22Rv1 (cell line): ENCODE results near the gene ZNF398.

Source experiments
- H3K27ac ChIP-seq: fragments of 450-650 bp; 2 replicates; pipeline ENCODE4 v1.5.1; 2017
- CTCF ChIP-seq: fragments of 450-650 bp; IDR thresholded peaks from 2 replicates; pipeline ENCODE4 v1.5.1; 2017; ENCODE audit warnings: mild to moderate bottlenecking
- ZFX ChIP-seq: fragments of 450-650 bp; IDR thresholded peaks from 2 replicates; pipeline ENCODE4 v1.6.1; 2017; ENCODE audit warnings: antibody characterized with exemption, borderline replicate concordance

ZNF398 gene

GRCh38 chr7:149229526-149229925 lies 82.3 kb downstream of the ZNF398 start:
- no peak for TF ChIP-seq ZFX
- TF ChIP-seq CTCF: no peak
- H3K27ac ChIP-seq: peak overlapping the region; percentile 7; the same call in 1 of the 2 replicates

- no peak overlapping the region for H3K27ac ChIP-seq
- TF ChIP-seq CTCF (no peak), ZFX (no peak)
Observed at GRCh38 chr7:149232362-149232761, 85.1 kb downstream of the ZNF398 start.
